Neural cell (in vitro differentiated cells): Measurements from ENCODE around the gene GOLGA3. TPM values are rescaled to one million over a fixed set of nuclear protein-coding genes. Genes with fewer than 3 reads are reported as not detected.

Experiments used
- H2AFZ ChIP-seq: fragments of 200-600, 300-800 bp; sonication (generic), shearing (Covaris generic); 2 replicates; pipeline ENCODE4 v1.6.0; 2014; ENCODE audit warnings: low read depth, mild to moderate bottlenecking, antibody characterized with exemption, low read length, moderate library complexity
- H3F3A ChIP-seq: fragments of 200-600 bp; shearing (Covaris generic); 2 replicates; pipeline ENCODE4 v1.6.1; 2016; ENCODE audit warnings: mild to moderate bottlenecking, moderate library complexity, mixed read lengths, antibody characterized with exemption, low read length; ENCODE audit not compliant: insufficient read depth, poor library complexity, severe bottlenecking
- H3K27ac ChIP-seq: fragments of 200-600, 300-800 bp; sonication (generic), shearing (Covaris generic); 2 replicates; pipeline ENCODE4 v1.5.1; 2014; ENCODE audit warnings: mild to moderate bottlenecking, low read length, moderate library complexity
- H3K27me3 ChIP-seq: fragments of 300-800, 200-600 bp; sonication (generic), shearing (Covaris generic); 2 replicates; pipeline ENCODE4 v1.6.0; 2014; ENCODE audit warnings: mild to moderate bottlenecking, low read depth, low read length, moderate library complexity; ENCODE audit not compliant: insufficient read depth
- H3K36me3 ChIP-seq: fragments of 300-800, 200-600 bp; sonication (generic), shearing (Covaris generic); 2 replicates; pipeline ENCODE4 v1.5.1; 2014; ENCODE audit warnings: mild to moderate bottlenecking, antibody characterized with exemption, low read length, moderate library complexity; ENCODE audit not compliant: insufficient read depth
- H3K4me2 ChIP-seq: fragments of 300-800, 200-600 bp; sonication (generic), shearing (Covaris generic); 2 replicates; pipeline ENCODE4 v1.6.0; 2014; ENCODE audit warnings: mild to moderate bottlenecking, low read length
- H3K4me3 ChIP-seq: fragments of 300-800, 200-600 bp; sonication (generic), shearing (Covaris generic); 2 replicates; pipeline ENCODE4 v1.5.1; 2014; ENCODE audit warnings: mild to moderate bottlenecking, low read length, moderate library complexity
- H3K79me2 ChIP-seq: fragments of 200-600 bp; shearing (Covaris generic); replicated peaks from 2 replicates; pipeline ENCODE4 v1.6.0; 2014; ENCODE audit warnings: mild to moderate bottlenecking, low read length, moderate library complexity; ENCODE audit not compliant: insufficient read depth
- H3K9ac ChIP-seq: fragments of 300-800, 200-600 bp; sonication (generic), shearing (Covaris generic); 2 replicates; pipeline ENCODE4 v1.6.1; 2016; ENCODE audit warnings: mild to moderate bottlenecking, low read length, mixed read lengths
- H3K9me2 ChIP-seq: fragments of 200-600 bp; shearing (Covaris generic); 2 replicates; pipeline ENCODE4 v1.6.1; 2016; ENCODE audit warnings: mild to moderate bottlenecking, low read length, mixed read lengths; ENCODE audit not compliant: insufficient read depth
- H3K9me3 ChIP-seq: fragments of 200-600, 300-800 bp; sonication (generic), shearing (Covaris generic); 2 replicates; pipeline ENCODE4 v1.6.1; 2016; ENCODE audit warnings: mild to moderate bottlenecking, mixed run types, low read length, moderate library complexity, mixed read lengths
- H4K20me1 ChIP-seq: fragments of 200-600 bp; shearing (Covaris generic); 2 replicates; pipeline ENCODE4 v1.6.1; 2016; ENCODE audit warnings: mild to moderate bottlenecking, mixed run types; ENCODE audit not compliant: insufficient read depth
- CTCF ChIP-seq: fragments of 450-650 bp; IDR thresholded peaks from 2 replicates; pipeline ENCODE4 v1.5.1; 2014; ENCODE audit warnings: antibody characterized with exemption, mild to moderate bottlenecking, moderate library complexity; ENCODE audit not compliant: poor library complexity, severe bottlenecking
- EP300 ChIP-seq: fragments of 450-650 bp; conservative IDR thresholded peaks from 2 replicates; pipeline ENCODE4 v1.6.1; 2014; ENCODE audit warnings: antibody characterized with exemption, mild to moderate bottlenecking, moderate library complexity; ENCODE audit not compliant: poor library complexity, severe bottlenecking
- EZH2 ChIP-seq: fragments of 200-600, 300-800 bp; shearing (Covaris generic), sonication (generic); IDR thresholded peaks from 2 replicates; pipeline ENCODE4 v1.6.1; 2014; ENCODE audit warnings: antibody characterized with exemption, low read length, borderline replicate concordance, mild to moderate bottlenecking; ENCODE audit not compliant: insufficient read depth, poor library complexity, severe bottlenecking
- MXI1 ChIP-seq: fragments of 450-650 bp; conservative IDR thresholded peaks from 2 replicates; pipeline ENCODE4 v1.6.1; 2014; ENCODE audit warnings: antibody characterized with exemption, mild to moderate bottlenecking; ENCODE audit not compliant: poor library complexity, severe bottlenecking
- POLR2AphosphoS5 ChIP-seq: IDR thresholded peaks from 2 replicates; pipeline ENCODE4 v1.6.1; 2012
- RAD21 ChIP-seq: fragments of 450-650 bp; conservative IDR thresholded peaks from 2 replicates; pipeline ENCODE4 v1.6.1; 2014; ENCODE audit warnings: antibody characterized with exemption, mild to moderate bottlenecking, moderate library complexity
- REST ChIP-seq: IDR thresholded peaks from 2 replicates; pipeline ENCODE4 v1.6.1; 2012; ENCODE audit warnings: borderline replicate concordance
- SMC3 ChIP-seq: fragments of 450-650 bp; conservative IDR thresholded peaks from 2 replicates; pipeline ENCODE4 v1.6.1; 2014; ENCODE audit warnings: antibody characterized with exemption, mild to moderate bottlenecking, moderate library complexity; ENCODE audit not compliant: poor library complexity
- TAF1 ChIP-seq: IDR thresholded peaks from 2 replicates; pipeline ENCODE4 v1.6.1; 2012; ENCODE audit warnings: low read depth
- polyA plus RNA-seq: library from polyadenylated mRNA; depleted of rRNA; stranded (reverse); fragments of >200 nt; gene quantifications from 2 replicates; pipeline ENCODE4 v1.2.3, GENCODE V29; 2014

GOLGA3 gene
- polyA plus RNA-seq, 1 donor from 2014 or later = 16.7 TPM

- no peaks in the 10 kb centered on the region for H3K27me3 ChIP-seq
- H3F3A ChIP-seq = no peaks in the 10 kb centered on the region
- no peak overlapping the region for H3K27ac ChIP-seq
- H3K4me2 ChIP-seq = no peak overlapping the region
- no peak overlapping the region for H2AFZ ChIP-seq
- H4K20me1 ChIP-seq = no peaks in the 10 kb centered on the region
- no peak overlapping the region for H3K4me3 ChIP-seq
- no peaks in the 10 kb centered on the region for H3K9me2 ChIP-seq
- TF ChIP-seq POLR2AphosphoS5 (no peak), CTCF (no peak), MXI1 (no peak), SMC3 (no peak), EZH2 (no peak), RAD21 (no peak), EP300 (no peak), REST (no peak), TAF1 (no peak)
- H3K36me3 ChIP-seq = no peaks in the 10 kb centered on the region
- H3K9ac ChIP-seq = no peak overlapping the region
- H3K9me3 ChIP-seq = no peaks in the 10 kb centered on the region
- H3K79me2 ChIP-seq = no peaks in the 10 kb centered on the region
These were observed 13.9 kb upstream of the GOLGA3 start for GRCh38 chr12:132842449-132843045.

- no peak overlapping the region for H2AFZ ChIP-seq
- no peaks in the 10 kb centered on the region for H3K79me2 ChIP-seq
- H3K9me2 ChIP-seq = no peaks in the 10 kb centered on the region
- no peaks in the 10 kb centered on the region for H3K9me3 ChIP-seq
- H3K9ac ChIP-seq = no peak overlapping the region
- H3K36me3 ChIP-seq = no peaks in the 10 kb centered on the region
- no peak overlapping the region for H3K4me2 ChIP-seq
- TF ChIP-seq CTCF = no peak
- TF ChIP-seq REST = no peak
- no peak for TF ChIP-seq EZH2
- TF ChIP-seq TAF1 = no peak
- no peak for TF ChIP-seq MXI1
- TF ChIP-seq EP300 = no peak
- H3K27ac ChIP-seq = no peak overlapping the region
- H3F3A ChIP-seq = no peaks in the 10 kb centered on the region
- H3K27me3 ChIP-seq = no peaks in the 10 kb centered on the region
- no peaks in the 10 kb centered on the region for H4K20me1 ChIP-seq
- H3K4me3 ChIP-seq = no peak overlapping the region
These were observed 12.5 kb upstream of the GOLGA3 start for GRCh38 chr12:132841151-132841550.
